ENCODE data around the gene EYA4.

Gene EYA4

GRCh38 chr6:133355922-133356321, 114.8 kb downstream of the EYA4 start:
- no peaks in the 10 kb centered on the region for H3K4me1 ChIP-seq (ENCODE audit: control insufficient read depth in 1 of 2, insufficient read depth in 2 of 2, low read length in 2 of 2)
- no peaks in the 10 kb centered on the region for H3K9me3 ChIP-seq (ENCODE audit: control insufficient read depth in 1 of 2, low read length in 2 of 2)
- H3K27ac ChIP-seq (ENCODE audit: low read length): no peak overlapping the region
- no peaks in the 10 kb centered on the region for H3K27me3 ChIP-seq (ENCODE audit: low read depth, low read length)
- H3K4me3 ChIP-seq (ENCODE audit: low read depth in 1 of 2, low read length in 2 of 2): no peak overlapping the region
- H3K36me3 ChIP-seq (ENCODE audit: control insufficient read depth in 1 of 2, insufficient read depth in 2 of 2, low read length in 2 of 2): no peaks in the 10 kb centered on the region

GRCh38 chr6:133358574-133359150, 117.5 kb downstream of the EYA4 start:
- Histone ChIP-seq H3K36me3 (ENCODE audit: control insufficient read depth in 1 of 2, insufficient read depth in 2 of 2, low read length in 2 of 2) (no peaks in the 10 kb centered on the region), H3K27ac (ENCODE audit: low read length) (no peak overlapping the region), H3K27me3 (ENCODE audit: low read depth, low read length) (no peaks in the 10 kb centered on the region), H3K4me3 (ENCODE audit: low read depth in 1 of 2, low read length in 2 of 2) (no peak overlapping the region), H3K4me1 (ENCODE audit: control insufficient read depth in 1 of 2, insufficient read depth in 2 of 2, low read length in 2 of 2) (no peaks in the 10 kb centered on the region), H3K9me3 (ENCODE audit: control insufficient read depth in 1 of 2, low read length in 2 of 2) (no peaks in the 10 kb centered on the region)

GRCh38 chr6:133359256-133359655, 118.1 kb downstream of the EYA4 start:
- no peaks in the 10 kb centered on the region for H3K27me3 ChIP-seq (ENCODE audit: low read depth, low read length)
- no peak overlapping the region for H3K4me3 ChIP-seq (ENCODE audit: low read depth in 1 of 2, low read length in 2 of 2)
- no peaks in the 10 kb centered on the region for H3K36me3 ChIP-seq (ENCODE audit: control insufficient read depth in 1 of 2, insufficient read depth in 2 of 2, low read length in 2 of 2)
- H3K9me3 ChIP-seq (ENCODE audit: control insufficient read depth in 1 of 2, low read length in 2 of 2): no peaks in the 10 kb centered on the region
- no peak overlapping the region for H3K27ac ChIP-seq (ENCODE audit: low read length)
- no peaks in the 10 kb centered on the region for H3K4me1 ChIP-seq (ENCODE audit: control insufficient read depth in 1 of 2, insufficient read depth in 2 of 2, low read length in 2 of 2)

GRCh38 chr6:133359760-133360159, 118.6 kb downstream of the EYA4 start:
- no peaks in the 10 kb centered on the region for H3K27me3 ChIP-seq (ENCODE audit: low read depth, low read length)
- no peak overlapping the region for H3K4me3 ChIP-seq (ENCODE audit: low read depth in 1 of 2, low read length in 2 of 2)
- no peaks in the 10 kb centered on the region for H3K9me3 ChIP-seq (ENCODE audit: control insufficient read depth in 1 of 2, low read length in 2 of 2)
- no peaks in the 10 kb centered on the region for H3K36me3 ChIP-seq (ENCODE audit: control insufficient read depth in 1 of 2, insufficient read depth in 2 of 2, low read length in 2 of 2)
- H3K4me1 ChIP-seq (ENCODE audit: control insufficient read depth in 1 of 2, insufficient read depth in 2 of 2, low read length in 2 of 2): no peaks in the 10 kb centered on the region
- H3K27ac ChIP-seq (ENCODE audit: low read length): no peak overlapping the region

GRCh38 chr6:133360194-133360593, 119.0 kb downstream of the EYA4 start:
- Histone ChIP-seq H3K9me3 (ENCODE audit: control insufficient read depth in 1 of 2, low read length in 2 of 2) (no peaks in the 10 kb centered on the region), H3K36me3 (ENCODE audit: control insufficient read depth in 1 of 2, insufficient read depth in 2 of 2, low read length in 2 of 2) (no peaks in the 10 kb centered on the region), H3K27ac (ENCODE audit: low read length) (no peak overlapping the region), H3K4me1 (ENCODE audit: control insufficient read depth in 1 of 2, insufficient read depth in 2 of 2, low read length in 2 of 2) (no peaks in the 10 kb centered on the region), H3K4me3 (ENCODE audit: low read depth in 1 of 2, low read length in 2 of 2) (no peak overlapping the region), H3K27me3 (ENCODE audit: low read depth, low read length) (no peaks in the 10 kb centered on the region)

GRCh38 chr6:133362813-133363212, 121.7 kb downstream of the EYA4 start:
- no peaks in the 10 kb centered on the region for H3K4me1 ChIP-seq (ENCODE audit: control insufficient read depth in 1 of 2, insufficient read depth in 2 of 2, low read length in 2 of 2)
- H3K27me3 ChIP-seq (ENCODE audit: low read depth, low read length): no peaks in the 10 kb centered on the region
- H3K9me3 ChIP-seq (ENCODE audit: control insufficient read depth in 1 of 2, low read length in 2 of 2): no peaks in the 10 kb centered on the region
- H3K27ac ChIP-seq (ENCODE audit: low read length): no peak overlapping the region
- no peak overlapping the region for H3K4me3 ChIP-seq (ENCODE audit: low read depth in 1 of 2, low read length in 2 of 2)
- no peaks in the 10 kb centered on the region for H3K36me3 ChIP-seq (ENCODE audit: control insufficient read depth in 1 of 2, insufficient read depth in 2 of 2, low read length in 2 of 2)

GRCh38 chr6:133368664-133369063, 127.5 kb downstream of the EYA4 start:
- Histone ChIP-seq H3K27ac (ENCODE audit: low read length) (no peak overlapping the region), H3K9me3 (ENCODE audit: control insufficient read depth in 1 of 2, low read length in 2 of 2) (no peaks in the 10 kb centered on the region), H3K36me3 (ENCODE audit: control insufficient read depth in 1 of 2, insufficient read depth in 2 of 2, low read length in 2 of 2) (no peaks in the 10 kb centered on the region), H3K4me1 (ENCODE audit: control insufficient read depth in 1 of 2, insufficient read depth in 2 of 2, low read length in 2 of 2) (no peaks in the 10 kb centered on the region), H3K27me3 (ENCODE audit: low read depth, low read length) (no peaks in the 10 kb centered on the region), H3K4me3 (ENCODE audit: low read depth in 1 of 2, low read length in 2 of 2) (no peak overlapping the region)

GRCh38 chr6:133369773-133370272, 128.7 kb downstream of the EYA4 start:
- Histone ChIP-seq H3K9me3 (ENCODE audit: control insufficient read depth in 1 of 2, low read length in 2 of 2) (no peaks in the 10 kb centered on the region), H3K27me3 (ENCODE audit: low read depth, low read length) (no peaks in the 10 kb centered on the region), H3K4me1 (ENCODE audit: control insufficient read depth in 1 of 2, insufficient read depth in 2 of 2, low read length in 2 of 2) (no peaks in the 10 kb centered on the region), H3K27ac (ENCODE audit: low read length) (no peak overlapping the region), H3K4me3 (ENCODE audit: low read depth in 1 of 2, low read length in 2 of 2) (no peak overlapping the region), H3K36me3 (ENCODE audit: control insufficient read depth in 1 of 2, insufficient read depth in 2 of 2, low read length in 2 of 2) (no peaks in the 10 kb centered on the region)

- no peaks in the 10 kb centered on the region for H3K4me1 ChIP-seq (ENCODE audit: control insufficient read depth in 1 of 2, insufficient read depth in 2 of 2, low read length in 2 of 2)
- no peak overlapping the region for H3K27ac ChIP-seq (ENCODE audit: low read length)
- no peak overlapping the region for H3K4me3 ChIP-seq (ENCODE audit: low read depth in 1 of 2, low read length in 2 of 2)
- no peaks in the 10 kb centered on the region for H3K27me3 ChIP-seq (ENCODE audit: low read depth, low read length)
- H3K9me3 ChIP-seq (ENCODE audit: control insufficient read depth in 1 of 2, low read length in 2 of 2): no peaks in the 10 kb centered on the region
- no peaks in the 10 kb centered on the region for H3K36me3 ChIP-seq (ENCODE audit: control insufficient read depth in 1 of 2, insufficient read depth in 2 of 2, low read length in 2 of 2)
These were observed 135.6 kb downstream of the EYA4 start for GRCh38 chr6:133376743-133377142.

GRCh38 chr6:133377219-133377618, 136.1 kb downstream of the EYA4 start:
- H3K36me3 ChIP-seq (ENCODE audit: control insufficient read depth in 1 of 2, insufficient read depth in 2 of 2, low read length in 2 of 2): no peaks in the 10 kb centered on the region
- no peaks in the 10 kb centered on the region for H3K9me3 ChIP-seq (ENCODE audit: control insufficient read depth in 1 of 2, low read length in 2 of 2)
- no peaks in the 10 kb centered on the region for H3K27me3 ChIP-seq (ENCODE audit: low read depth, low read length)
- no peaks in the 10 kb centered on the region for H3K4me1 ChIP-seq (ENCODE audit: control insufficient read depth in 1 of 2, insufficient read depth in 2 of 2, low read length in 2 of 2)
- H3K4me3 ChIP-seq (ENCODE audit: low read depth in 1 of 2, low read length in 2 of 2): no peak overlapping the region
- H3K27ac ChIP-seq (ENCODE audit: low read length): no peak overlapping the region

GRCh38 chr6:133380047-133380446, 138.9 kb downstream of the EYA4 start:
- H3K27ac ChIP-seq (ENCODE audit: low read length): no peak overlapping the region
- H3K27me3 ChIP-seq (ENCODE audit: low read depth, low read length): no peaks in the 10 kb centered on the region
- no peaks in the 10 kb centered on the region for H3K4me1 ChIP-seq (ENCODE audit: control insufficient read depth in 1 of 2, insufficient read depth in 2 of 2, low read length in 2 of 2)
- no peaks in the 10 kb centered on the region for H3K36me3 ChIP-seq (ENCODE audit: control insufficient read depth in 1 of 2, insufficient read depth in 2 of 2, low read length in 2 of 2)
- no peaks in the 10 kb centered on the region for H3K9me3 ChIP-seq (ENCODE audit: control insufficient read depth in 1 of 2, low read length in 2 of 2)
- H3K4me3 ChIP-seq (ENCODE audit: low read depth in 1 of 2, low read length in 2 of 2): no peak overlapping the region

- Histone ChIP-seq H3K9me3 (ENCODE audit: control insufficient read depth in 1 of 2, low read length in 2 of 2) (no peaks in the 10 kb centered on the region), H3K27me3 (ENCODE audit: low read depth, low read length) (no peaks in the 10 kb centered on the region), H3K27ac (ENCODE audit: low read length) (no peak overlapping the region), H3K4me1 (ENCODE audit: control insufficient read depth in 1 of 2, insufficient read depth in 2 of 2, low read length in 2 of 2) (no peaks in the 10 kb centered on the region), H3K4me3 (ENCODE audit: low read depth in 1 of 2, low read length in 2 of 2) (no peak overlapping the region), H3K36me3 (ENCODE audit: control insufficient read depth in 1 of 2, insufficient read depth in 2 of 2, low read length in 2 of 2) (no peaks in the 10 kb centered on the region)
These were observed 139.6 kb downstream of the EYA4 start for GRCh38 chr6:133380723-133381122.
